Measurements from ENCODE around the gene MIPEP.

DNA sequence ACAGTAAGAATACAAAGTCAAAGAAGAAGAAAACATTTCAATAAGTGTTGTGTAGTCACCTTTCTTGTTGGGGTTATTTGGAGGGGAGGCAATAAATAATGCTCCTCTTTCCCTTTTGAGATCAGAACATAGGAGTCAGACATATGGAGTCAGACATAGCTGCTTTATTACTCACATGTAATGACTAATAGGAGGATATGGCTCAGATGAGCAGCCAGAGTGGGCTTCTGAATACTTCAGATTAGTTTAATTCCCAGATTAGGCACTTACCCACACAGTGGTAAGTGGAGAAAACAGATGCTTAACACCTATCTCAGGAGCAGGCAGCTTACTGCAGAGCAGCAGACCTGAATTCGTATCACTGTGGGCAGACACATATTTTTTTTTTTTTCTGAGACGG, 39.8 kb upstream of the MIPEP start:
- TF ChIP-seq CTCF (IDR thresholded peaks at IDR 0.05; ENCODE audit: low read length) (no peak), EZH2 (IDR thresholded peaks at IDR 0.05; ENCODE audit: borderline replicate concordance, low read length) (no peak)

Measured in OCI-LY1 (cell line).